Naive thymus-derived CD4-positive, alpha-beta T cell (primary cell): ENCODE measurements around the gene C3orf22. TPM values are rescaled to one million over a fixed set of nuclear protein-coding genes. Genes with fewer than 3 reads are reported as not detected.

Experiments used
- ATAC-seq: fragments of 150-1000 bp; cut with Tn5 transposase; 2 replicates; pipeline ENCODE4 v1.10.0; 2021; ENCODE audit warnings: mild to moderate bottlenecking, moderate library complexity
- CTCF ChIA-PET: fragments of 350-600 bp; sonication (Branson Sonifier 250); formaldehyde crosslinking; loops from one replicate; lab custom pipeline; 2021; ENCODE audit warnings: antibody characterized with exemption; lab: Charles Lee
- POLR2A ChIA-PET: fragments of 350-600 bp; sonication (Branson Sonifier 250); formaldehyde crosslinking; loops from one replicate; lab custom pipeline; 2021; ENCODE audit warnings: antibody characterized with exemption, inconsistent platforms; lab: Charles Lee
- DNase-seq, 9 donors: peaks; one replicate each; pipeline versions ENCODE4 v3.0.0 to v3.0.0-alpha.2; 2020 to 2022; ENCODE audit warnings: mixed read lengths in 1 of 9
- H3K27ac ChIP-seq: one replicate; pipeline ENCODE4 v1.7.0; 2013; ENCODE audit warnings: mild to moderate bottlenecking, low read depth, low read length, moderate library complexity
- H3K27me3 ChIP-seq, 2 donors: one replicate each; pipeline ENCODE4 v1.7.0; 2013; ENCODE audit warnings: low read length in 2 of 2, mild to moderate bottlenecking in 2 of 2, moderate library complexity in 2 of 2; ENCODE audit not compliant: control insufficient read depth in 2 of 2, insufficient read depth in 2 of 2
- H3K36me3 ChIP-seq, 3 experiments: 1 replicate in 2 of 3; 2 replicates in 1 of 3; pipeline ENCODE4 v1.7.0; 2013; ENCODE audit warnings: low read length in 3 of 3, mild to moderate bottlenecking in 3 of 3, moderate library complexity in 1 of 3; ENCODE audit not compliant: insufficient read depth in 3 of 3, control insufficient read depth in 2 of 3
- H3K4me1 ChIP-seq, 2 donors: one replicate each; pipeline ENCODE4 v1.7.0; 2013; ENCODE audit warnings: low read length in 2 of 2, mild to moderate bottlenecking in 2 of 2, moderate library complexity in 1 of 2; ENCODE audit not compliant: control insufficient read depth in 2 of 2, insufficient read depth in 2 of 2
- H3K4me3 ChIP-seq: 2 replicates; pipeline ENCODE4 v1.7.0; 2013; ENCODE audit warnings: mild to moderate bottlenecking, low read length
- H3K9me3 ChIP-seq, 3 experiments: 1 replicate in 2 of 3; 2 replicates in 1 of 3; pipeline ENCODE4 v1.7.0; 2013; ENCODE audit warnings: low read length in 3 of 3; ENCODE audit not compliant: control insufficient read depth in 2 of 3
- H3K27ac Mint-ChIP-seq, 9 donors: one replicate each; pipeline ENCODE4 v1.8.0; 2020 to 2022; ENCODE audit warnings: mixed read lengths in 9 of 9, mild to moderate bottlenecking in 8 of 9, moderate library complexity in 5 of 9, inconsistent platforms in 2 of 9
- H3K27me3 Mint-ChIP-seq, 5 donors: one replicate each; pipeline ENCODE4 v1.8.0; 2021 to 2022; ENCODE audit warnings: mixed read lengths in 5 of 5, mild to moderate bottlenecking in 1 of 5
- H3K36me3 Mint-ChIP-seq, 5 donors: one replicate each; pipeline ENCODE4 v1.8.0; 2020 to 2022; ENCODE audit warnings: mixed read lengths in 5 of 5, mild to moderate bottlenecking in 3 of 5, inconsistent platforms in 1 of 5
- H3K4me1 Mint-ChIP-seq, 7 donors: one replicate each; pipeline ENCODE4 v1.8.0; 2020 to 2022; ENCODE audit warnings: mixed read lengths in 7 of 7, mild to moderate bottlenecking in 3 of 7, inconsistent platforms in 1 of 7
- H3K4me3 Mint-ChIP-seq, 10 donors: one replicate each; pipeline ENCODE4 v1.8.0; 2020 to 2022; ENCODE audit warnings: mild to moderate bottlenecking in 10 of 10, mixed read lengths in 10 of 10, moderate library complexity in 6 of 10, inconsistent platforms in 2 of 10
- H3K9me3 Mint-ChIP-seq, 11 donors: one replicate each; pipeline ENCODE4 v1.8.0; 2020 to 2022; ENCODE audit warnings: mixed read lengths in 11 of 11, mild to moderate bottlenecking in 4 of 11, inconsistent platforms in 1 of 11, moderate library complexity in 1 of 11
- intact Hi-C, 2 donors: fragments of 100-400 bp; cut with micrococcal nuclease; formaldehyde crosslinking; loops; one replicate each; pipeline ENCODE4 v1.15.1; 2023
- polyA plus RNA-seq, 2 donors: library from polyadenylated mRNA; unstranded; fragments of 300-500 nt; fragmentation: Illumina TruSeq; gene quantifications; one replicate each; pipeline ENCODE4 v1.2.3, GENCODE V29; 2021
- total RNA-seq, 6 experiments: library from RNA in 5 of 6; stranded (reverse) in 5 of 6; gene quantifications; 1 replicate in 5 of 6; 2 replicates in 1 of 6; pipeline ENCODE4 v1.2.3 and lab custom pipeline; 2021 to 2026

C3orf22 gene
- total and polyA plus RNA-seq, 7 experiments from 2014 or later, result not detected

DNA sequence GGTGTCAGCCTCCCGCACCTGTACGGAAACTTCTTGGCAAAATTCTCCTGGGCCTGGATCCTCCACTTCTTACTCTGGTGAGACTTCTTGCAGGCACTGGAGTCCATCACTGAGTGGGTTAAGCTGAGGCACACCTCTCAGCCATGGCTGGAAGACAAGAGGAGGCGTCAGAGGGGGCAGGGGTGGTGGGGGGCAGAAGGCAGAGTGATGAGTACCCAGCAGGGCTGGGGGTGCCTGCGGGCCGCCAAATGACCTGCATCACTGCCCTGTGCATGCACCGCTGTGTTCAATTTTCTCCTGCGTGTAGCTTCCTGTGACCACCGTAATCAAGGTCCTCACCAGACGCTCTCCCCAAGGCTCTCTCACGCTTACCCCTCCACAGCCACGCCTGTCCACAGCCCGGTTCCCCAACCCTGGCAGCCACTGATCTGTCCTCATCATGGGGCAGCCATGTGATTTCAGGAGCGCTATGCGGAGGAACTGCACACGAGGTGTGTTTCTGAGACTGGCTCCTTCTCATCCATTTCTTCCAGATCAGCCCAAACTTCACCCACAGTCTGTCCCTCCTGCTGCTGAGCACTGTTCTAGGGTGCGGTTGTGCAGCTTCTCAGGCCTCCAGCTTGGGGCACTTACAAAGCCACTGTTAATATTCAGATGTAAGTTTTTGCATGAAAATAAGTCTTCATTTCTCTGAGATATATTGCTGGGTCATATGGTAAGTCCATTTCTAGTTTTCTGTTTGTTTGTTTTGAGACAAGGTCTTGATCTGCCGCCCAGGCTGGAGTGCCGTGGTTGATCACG is 5.2 kb downstream of the C3orf22 start:
- Histone ChIP-seq H3K4me1 (no peaks in the 10 kb centered on the region), H3K27me3 (no peaks in the 10 kb centered on the region), H3K9me3 (no peaks in the 10 kb centered on the region), H3K27ac (no peak overlapping the region), H3K4me3 (no peak overlapping the region), H3K36me3 (no peaks in the 10 kb centered on the region)
- H3K9me3 Mint-ChIP-seq, result no peaks in the 10 kb centered on the region
- ChIA-PET CTCF (no interaction called here), POLR2A (no interaction called here)
- ATAC-seq (no peak), DNase-seq (peak in 1 of 9 donors; percentile 15)
- intact Hi-C loops, result no loop called here
- H3K27ac Mint-ChIP-seq, result no peak overlapping the region
- peaks cover 0 to 10% (median 7%) of the 10 kb centered on the region in 5 donors for H3K27me3 Mint-ChIP-seq
- H3K4me1 Mint-ChIP-seq, result peaks cover 0 to 3% (median 0%) of the 10 kb centered on the region in 7 donors
- no peaks in the 10 kb centered on the region for H3K36me3 Mint-ChIP-seq
- H3K4me3 Mint-ChIP-seq, result no peak overlapping the region

DNA sequence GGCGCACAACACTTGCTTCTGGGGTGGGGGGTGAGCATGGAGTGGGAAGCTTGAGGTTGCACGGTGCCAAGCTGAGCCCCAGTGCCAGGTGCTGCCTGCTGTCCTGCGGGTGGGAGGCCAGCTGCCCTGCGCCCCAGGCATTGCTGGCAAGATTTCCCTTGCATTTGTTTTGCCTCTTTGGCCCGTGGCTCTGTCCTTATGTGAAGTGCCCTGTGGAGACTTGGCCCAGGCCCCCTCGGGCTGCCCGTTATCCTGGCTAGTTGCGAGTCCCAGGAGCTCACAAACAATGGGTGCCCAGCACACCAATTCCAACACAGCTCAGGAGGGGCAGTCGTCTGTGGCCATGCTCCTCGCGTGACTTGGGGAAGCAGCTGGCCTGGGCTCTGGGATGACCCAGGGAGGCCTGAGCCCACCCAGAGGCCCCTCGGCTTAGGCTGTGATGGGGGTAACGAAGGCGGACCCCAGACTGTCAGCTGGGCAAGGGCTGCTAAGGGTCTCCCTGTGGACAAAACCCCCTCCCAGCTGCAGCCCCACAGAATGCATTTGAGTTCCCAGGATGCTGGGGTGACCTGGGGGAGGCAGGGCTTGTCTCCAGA is 5.9 kb downstream of the C3orf22 start:
- peak in 2 of 9 donors; percentile 4 to 10 for DNase-seq
- intact Hi-C loops, result no loop called here
- Mint-ChIP-seq H3K9me3 (no peaks in the 10 kb centered on the region), H3K36me3 (no peaks in the 10 kb centered on the region), H3K4me1 (peaks cover 0 to 3% (median 0%) of the 10 kb centered on the region in 7 donors), H3K27ac (no peak overlapping the region), H3K4me3 (no peak overlapping the region), H3K27me3 (peaks cover 0 to 10% (median 7%) of the 10 kb centered on the region in 5 donors)
- Histone ChIP-seq H3K4me3 (no peak overlapping the region), H3K27me3 (no peaks in the 10 kb centered on the region), H3K27ac (no peak overlapping the region), H3K4me1 (no peaks in the 10 kb centered on the region), H3K36me3 (no peaks in the 10 kb centered on the region), H3K9me3 (no peaks in the 10 kb centered on the region)
- ATAC-seq, result no peak
- ChIA-PET POLR2A (interaction anchor here (0.6 kb wide), 1 partner anchor 1889 kb away, joined by 4 read pairs; no protein-coding TSS in a partner anchor), CTCF (no interaction called here)

GRCh38 chr3:126551839-126552687 is 6.7 kb downstream of the C3orf22 start:
- CTCF ChIA-PET, result no interaction called here
- Mint-ChIP-seq H3K4me1 (peaks cover 0 to 3% (median 0%) of the 10 kb centered on the region in 7 donors), H3K36me3 (no peaks in the 10 kb centered on the region), H3K27ac (no peak overlapping the region), H3K27me3 (peaks cover 0 to 10% (median 7%) of the 10 kb centered on the region in 5 donors), H3K4me3 (no peak overlapping the region), H3K9me3 (no peaks in the 10 kb centered on the region)
- ATAC-seq (no peak), DNase-seq (peak in 2 of 9 donors; percentile 1 to 8)
- POLR2A ChIA-PET, result interaction anchor here (0.6 kb wide), 1 partner anchor 1890 kb away, joined by 4 read pairs; no protein-coding TSS in a partner anchor
- Histone ChIP-seq H3K4me1 (no peaks in the 10 kb centered on the region), H3K27me3 (no peaks in the 10 kb centered on the region), H3K36me3 (no peaks in the 10 kb centered on the region), H3K4me3 (no peak overlapping the region), H3K27ac (no peak overlapping the region), H3K9me3 (no peaks in the 10 kb centered on the region)
- intact Hi-C loops, result no loop called here

- Histone ChIP-seq H3K4me1 (no peaks in the 10 kb centered on the region), H3K9me3 (no peaks in the 10 kb centered on the region), H3K27ac (no peak overlapping the region), H3K4me3 (no peak overlapping the region), H3K36me3 (no peaks in the 10 kb centered on the region), H3K27me3 (no peaks in the 10 kb centered on the region)
- POLR2A ChIA-PET, result no interaction called here
- DNase-seq (peak in 2 of 9 donors; percentile 2 to 7), ATAC-seq (no peak)
- Mint-ChIP-seq H3K27ac (no peak overlapping the region), H3K27me3 (peaks cover 0 to 10% (median 7%) of the 10 kb centered on the region in 5 donors), H3K4me1 (peaks cover 0 to 3% (median 0%) of the 10 kb centered on the region in 7 donors), H3K9me3 (no peaks in the 10 kb centered on the region), H3K36me3 (no peaks in the 10 kb centered on the region), H3K4me3 (no peak overlapping the region)
- intact Hi-C loops, result no loop called here
- CTCF ChIA-PET, result no interaction called here
Observed at GRCh38 chr3:126551121-126551838, 7.5 kb downstream of the C3orf22 start.

- Histone ChIP-seq H3K27me3 (no peaks in the 10 kb centered on the region), H3K9me3 (no peaks in the 10 kb centered on the region), H3K4me3 (no peak overlapping the region), H3K36me3 (no peaks in the 10 kb centered on the region), H3K4me1 (no peaks in the 10 kb centered on the region), H3K27ac (no peak overlapping the region)
- Mint-ChIP-seq H3K27me3 (peaks cover 0 to 10% (median 7%) of the 10 kb centered on the region in 5 donors), H3K27ac (no peak overlapping the region), H3K9me3 (no peaks in the 10 kb centered on the region), H3K36me3 (no peaks in the 10 kb centered on the region), H3K4me1 (peaks cover 0 to 3% (median 0%) of the 10 kb centered on the region in 7 donors), H3K4me3 (no peak overlapping the region)
- intact Hi-C loops, result no loop called here
- ATAC-seq, result no peak
- ChIA-PET CTCF (no interaction called here), POLR2A (no interaction called here)
- peak in 2 of 9 donors; percentile 1 to 6 for DNase-seq
Observed at GRCh38 chr3:126550488-126551051, 8.2 kb downstream of the C3orf22 start.
